Head of caudate nucleus (tissue), 42 donors: Measurements from ENCODE around the gene ABCC1.
"Not testable (repeated sequence)": the region's sequence is repeated elsewhere in the genome, so short reads cannot be mapped to it uniquely, and the experiment has no call there.

ENCODE experiments used
- DNase-seq, 42 donors: peaks; one replicate each; pipeline versions ENCODE4 v3.0.0 to v3.0.0-alpha.2; 2020 to 2021; ENCODE audit warnings: mixed read lengths in 7 of 42
- intact Hi-C: fragments of 100-400 bp; cut with DNase I; formaldehyde crosslinking; loops from one replicate; pipeline ENCODE4 v1.15.0; 2022

ABCC1 gene

DNA sequence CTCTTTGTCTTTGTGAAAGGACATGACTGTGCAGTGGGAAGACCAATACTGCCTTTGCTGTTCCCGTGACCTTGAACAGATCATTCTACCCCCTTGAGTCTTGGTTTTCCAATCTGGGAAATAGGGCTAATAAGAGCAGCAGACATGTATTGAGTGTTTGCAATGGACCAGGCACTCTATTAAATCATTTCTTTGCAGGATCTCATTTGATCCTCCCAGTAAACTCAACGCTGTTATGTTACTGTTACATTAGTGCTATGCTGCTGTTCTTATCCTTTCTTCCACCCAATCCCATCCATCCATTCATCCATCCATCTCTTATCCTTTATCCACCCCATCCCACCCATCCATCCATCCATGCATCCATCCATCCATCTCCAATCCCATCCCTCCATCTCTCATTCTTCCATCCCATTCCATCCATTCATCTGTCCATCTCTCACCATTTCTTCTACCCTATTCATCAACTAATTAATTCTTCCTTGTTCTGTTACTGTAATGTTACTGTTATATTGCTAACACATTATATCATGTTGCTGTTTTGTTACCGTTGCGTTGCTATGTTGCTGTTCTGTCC is 208.8 kb downstream of the ABCC1 start:
- intact Hi-C loops, result no loop called here
- DNase-seq, result no peak

DNA sequence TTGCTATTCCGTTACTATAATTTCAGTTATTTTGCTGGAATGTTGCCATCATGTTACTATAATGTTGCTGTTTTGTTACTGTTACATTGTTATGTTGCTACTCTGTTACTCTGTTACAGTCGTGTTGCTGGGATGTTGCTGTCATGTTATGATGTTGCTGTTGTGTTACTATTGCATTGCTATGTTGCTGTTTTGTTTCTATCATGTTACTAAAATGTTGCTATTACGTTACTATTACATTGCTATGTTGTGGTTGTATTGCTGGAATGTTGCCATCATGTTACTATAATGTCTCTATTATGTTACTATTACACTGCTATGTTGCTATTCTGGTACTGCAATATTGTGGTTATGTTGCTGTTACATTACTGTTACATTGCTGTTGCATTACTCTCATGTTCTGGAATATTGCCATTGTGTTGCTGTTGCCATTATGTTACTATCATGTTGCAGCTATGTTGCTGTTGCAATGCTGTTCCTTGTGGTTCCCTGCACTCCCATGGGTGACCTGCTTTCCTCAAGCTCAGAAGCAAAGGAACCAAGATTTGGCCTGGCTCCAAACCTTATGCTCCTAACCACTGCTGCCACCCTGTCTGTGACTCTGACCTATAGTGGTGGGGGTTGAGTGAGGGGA is 209.4 kb downstream of the ABCC1 start:
- DNase-seq, result no peak
- intact Hi-C loops, result no loop called here

DNA sequence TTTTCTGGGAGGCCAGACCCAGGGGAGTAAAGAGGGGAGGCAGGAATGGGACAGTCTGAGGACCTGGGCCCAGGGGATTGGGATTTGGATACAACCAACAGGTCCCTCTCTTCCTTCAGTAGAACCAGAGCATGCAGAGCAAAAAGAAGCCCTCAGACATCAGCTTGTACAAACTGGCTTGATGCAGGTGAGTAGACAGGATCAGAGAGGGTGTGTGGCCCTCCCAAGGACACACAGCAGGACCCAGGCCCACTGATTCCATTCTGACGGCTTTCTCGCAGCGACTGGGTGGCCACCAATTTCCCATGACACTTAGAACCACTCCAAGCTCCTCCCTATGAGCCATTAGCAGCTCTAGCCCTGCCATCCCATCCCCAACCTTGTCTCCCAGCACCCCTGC is 210.2 kb downstream of the ABCC1 start:
- intact Hi-C loops, result no loop called here
- no peak for DNase-seq

GRCh38 chr16:16161319-16161718 is 211.9 kb downstream of the ABCC1 start:
- intact Hi-C loops, result no loop called here
- no peak for DNase-seq

- DNase-seq, intact Hi-C loops: not testable (repeated sequence)
Measured at GRCh38 chr16:16161840-16162239, 212.4 kb downstream of the ABCC1 start.

- intact Hi-C loops, result no loop called here
Measured at GRCh38 chr16:16162591-16162990, 213.2 kb downstream of the ABCC1 start.

GRCh38 chr16:16163109-16163508 is 213.7 kb downstream of the ABCC1 start:
- intact Hi-C loops, result no loop called here
- DNase-seq, result no peak

More at GRCh38 chr16:16162591-16162990, 213.2 kb downstream of the ABCC1 start:
- peak in 2 of 42 donors; percentile 10 to 41 for DNase-seq

- DNase-seq, result peak in 29 of 42 donors; percentile 14 to 74 (median 39)
Measured at GRCh38 chr16:16163571-16163970, 214.2 kb downstream of the ABCC1 start.

DNA sequence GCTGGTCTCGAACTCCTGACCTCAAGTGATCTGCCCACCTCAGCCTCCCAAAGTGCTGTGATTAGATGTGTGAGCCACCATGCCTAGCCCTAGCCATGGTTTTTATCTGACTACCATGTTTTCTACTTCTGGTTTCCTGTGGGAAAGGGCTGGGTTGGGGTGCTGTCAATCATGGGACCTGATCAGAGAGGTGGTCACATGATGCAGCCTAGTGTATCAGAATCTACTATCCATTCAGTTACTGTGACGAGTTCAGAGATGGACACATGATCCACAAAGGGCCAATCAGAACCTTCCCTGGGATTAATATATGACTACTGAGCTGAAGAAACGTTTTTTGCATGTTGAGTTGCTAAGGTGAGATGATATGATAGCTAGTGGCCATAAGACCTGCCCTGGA is 214.8 kb downstream of the ABCC1 start:
- intact Hi-C loops, result no loop called here
- no peak for DNase-seq

More at GRCh38 chr16:16163571-16163970, 214.2 kb downstream of the ABCC1 start:
- intact Hi-C loops, result no loop called here

- intact Hi-C loops, result no loop called here
- DNase-seq, result no peak
Measured at GRCh38 chr16:16166085-16166484, 216.7 kb downstream of the ABCC1 start.

DNA sequence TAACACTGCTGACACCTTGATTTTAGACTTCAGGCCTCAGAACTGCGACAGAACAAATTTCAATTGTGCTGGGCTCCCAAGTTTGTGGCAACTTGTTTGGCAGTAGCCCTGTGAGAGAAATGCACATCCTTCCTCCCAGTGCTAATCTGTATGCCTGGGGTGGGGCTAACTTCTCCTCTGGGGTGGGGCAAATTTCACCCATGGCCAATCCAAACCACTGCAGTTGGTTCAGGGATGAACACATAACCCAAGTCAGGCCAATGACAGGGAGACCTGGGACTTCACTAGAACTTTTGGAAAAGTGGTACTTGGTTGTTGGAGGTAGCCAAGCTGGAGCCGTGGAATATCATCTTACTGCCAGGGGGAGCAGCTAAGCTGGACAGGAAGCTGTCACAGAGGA is 217.5 kb downstream of the ABCC1 start:
- no peak for DNase-seq
- intact Hi-C loops, result no loop called here

- intact Hi-C loops, result no loop called here
- no peak for DNase-seq
Measured at GRCh38 chr16:16167927-16168326, 218.5 kb downstream of the ABCC1 start.

- intact Hi-C loops, result no loop called here
- no peak for DNase-seq
Measured at GRCh38 chr16:16168431-16168830, 219.0 kb downstream of the ABCC1 start.

GRCh38 chr16:16169615-16170014 is 220.2 kb downstream of the ABCC1 start:
- DNase-seq, result no peak
- intact Hi-C loops, result no loop called here

- no peak for DNase-seq
Measured at GRCh38 chr16:16171332-16171919, 222.0 kb downstream of the ABCC1 start.

GRCh38 chr16:16172991-16173390 is 223.6 kb downstream of the ABCC1 start:
- intact Hi-C loops, result no loop called here
- no peak for DNase-seq

More at GRCh38 chr16:16171332-16171919, 222.0 kb downstream of the ABCC1 start:
- intact Hi-C loops, result no loop called here

GRCh38 chr16:16175296-16175695 is 225.9 kb downstream of the ABCC1 start:
- peak in 3 of 42 donors; percentile 11 to 22 (median 21) for DNase-seq
- intact Hi-C loops, result no loop called here

DNA sequence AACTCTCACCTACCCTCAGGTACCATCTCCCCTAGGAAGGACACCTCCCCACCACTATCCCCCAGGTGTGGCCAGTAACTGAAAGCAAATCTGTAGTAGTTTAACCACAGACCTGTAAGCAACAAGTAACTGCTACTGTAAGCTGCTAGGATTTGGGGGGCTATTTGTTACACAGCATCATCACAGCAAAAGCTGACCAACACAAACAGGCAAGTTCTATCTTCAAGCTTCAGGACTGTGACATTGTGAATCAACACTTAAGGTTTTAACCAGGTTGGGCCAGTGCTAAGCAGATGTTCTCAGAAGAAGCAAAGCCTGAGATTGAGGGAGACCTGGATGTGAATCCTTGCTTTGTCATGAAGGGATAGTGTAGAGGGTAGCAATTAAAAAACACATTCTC is 226.9 kb downstream of the ABCC1 start:
- intact Hi-C loops, result no loop called here
- DNase-seq, result no peak

- intact Hi-C loops, result no loop called here
- DNase-seq, result no peak
Measured at GRCh38 chr16:16178455-16179162, 229.2 kb downstream of the ABCC1 start.

DNA sequence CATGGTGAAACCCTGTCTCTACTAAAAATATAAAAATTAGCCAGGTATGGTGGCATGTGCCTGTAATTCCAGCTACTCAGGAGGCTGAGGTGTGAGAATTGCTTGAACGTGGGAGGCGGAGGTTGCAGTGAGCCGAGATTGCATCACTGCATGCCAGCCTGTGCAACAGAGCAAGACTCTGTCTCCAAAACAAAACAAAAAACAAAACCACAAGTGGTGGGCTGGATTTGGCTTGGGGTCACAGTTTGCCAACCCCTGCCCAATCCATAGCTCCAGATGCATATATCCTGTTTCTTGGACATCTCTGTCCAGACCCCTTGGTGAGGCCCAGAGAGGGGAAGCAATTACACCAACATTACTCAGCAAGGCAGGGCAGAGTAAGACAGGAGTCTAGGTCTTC is 232.3 kb downstream of the ABCC1 start:
- DNase-seq, intact Hi-C loops: not testable (repeated sequence)
